HK-2 (cell line): ENCODE results near the gene ZMYND19.
"Not testable (repeated sequence)": the region's sequence is repeated elsewhere in the genome, so short reads cannot be mapped to it uniquely, and the experiment has no call there.

ENCODE experiments used
- DNase-seq: peaks from one replicate; pipeline ENCODE4 v3.0.0-alpha.2; 2018; ENCODE audit not compliant: unreplicated experiment

ZMYND19 gene

DNA sequence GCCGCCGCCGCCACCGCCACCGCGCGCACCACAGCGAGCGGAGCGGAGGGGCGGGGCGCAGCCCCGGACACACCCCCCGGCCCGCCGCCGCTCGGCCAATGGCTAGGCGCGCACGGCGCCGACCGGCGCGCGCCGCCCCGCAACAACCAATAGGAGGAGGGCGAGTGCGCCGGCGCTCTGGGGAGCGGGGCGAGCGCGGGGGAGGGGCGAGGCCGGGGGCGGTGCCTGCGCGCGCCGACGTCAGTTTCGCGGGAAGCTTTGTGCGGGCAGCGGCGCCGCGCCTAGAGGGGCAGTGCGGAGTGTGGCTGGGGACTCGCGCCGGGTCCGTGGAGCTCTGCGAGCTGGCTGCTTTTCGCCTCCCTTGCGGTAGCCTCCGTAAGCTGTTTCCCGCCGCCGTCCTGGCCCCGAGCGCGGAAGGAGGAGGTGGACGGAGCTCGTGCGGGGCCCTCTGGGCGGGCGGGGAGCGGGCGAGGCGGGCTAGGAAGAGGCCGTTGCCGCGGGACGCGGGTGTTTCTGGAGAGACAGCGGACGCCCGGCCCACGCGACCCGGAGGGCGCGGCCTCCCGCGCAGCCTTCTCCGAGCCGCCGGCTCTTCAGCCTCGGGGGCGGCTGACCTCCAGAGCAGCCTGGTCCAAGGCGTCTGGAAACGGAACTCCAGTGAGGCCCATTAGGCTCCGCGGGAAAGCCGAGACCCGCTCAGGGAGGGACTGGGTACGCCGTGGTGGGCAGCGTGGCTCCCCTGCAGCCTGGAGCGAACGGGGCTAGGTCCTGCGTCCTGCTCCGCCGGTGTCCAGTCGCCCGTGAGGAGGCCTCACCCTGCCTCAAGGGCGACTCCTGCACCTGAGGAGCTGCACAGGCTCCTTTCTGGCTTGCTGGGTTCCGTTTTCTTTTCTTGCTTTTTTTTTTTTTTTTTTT lies at the start of gene ZMYND19:
Gene ZMYND19 (minus strand): TSS at position 44 of the 915 bp plus-strand sequence. CDS start 249 bp downstream, outside the sequence.
- peak; percentile 90 for DNase-seq

GRCh38 chr9:137639303-137640051 lies 49.2 kb upstream of the ZMYND19 start:
- no peak for DNase-seq

DNA sequence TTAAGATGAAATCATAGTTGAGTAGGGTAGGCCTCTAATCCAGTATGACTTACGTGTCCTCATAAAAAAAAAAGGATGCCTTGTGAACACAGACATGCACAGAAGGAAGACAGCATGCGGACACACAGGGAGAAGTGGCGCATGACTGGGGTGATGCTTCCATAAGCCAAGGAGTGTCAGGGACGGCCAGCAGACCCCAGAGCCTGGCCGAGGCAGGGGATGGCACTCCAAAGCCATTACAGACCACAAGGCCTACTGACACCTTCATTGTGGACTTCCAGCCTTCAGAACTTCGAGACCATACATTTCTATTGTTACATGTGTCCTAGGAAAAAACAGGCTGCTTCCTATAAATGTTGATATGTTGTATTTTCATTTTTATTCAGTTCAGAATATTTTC lies 48.4 kb upstream of the ZMYND19 start:
- DNase-seq, result no peak

- DNase-seq, result no peak
Measured at GRCh38 chr9:137634016-137634415, 43.7 kb upstream of the ZMYND19 start.

DNA sequence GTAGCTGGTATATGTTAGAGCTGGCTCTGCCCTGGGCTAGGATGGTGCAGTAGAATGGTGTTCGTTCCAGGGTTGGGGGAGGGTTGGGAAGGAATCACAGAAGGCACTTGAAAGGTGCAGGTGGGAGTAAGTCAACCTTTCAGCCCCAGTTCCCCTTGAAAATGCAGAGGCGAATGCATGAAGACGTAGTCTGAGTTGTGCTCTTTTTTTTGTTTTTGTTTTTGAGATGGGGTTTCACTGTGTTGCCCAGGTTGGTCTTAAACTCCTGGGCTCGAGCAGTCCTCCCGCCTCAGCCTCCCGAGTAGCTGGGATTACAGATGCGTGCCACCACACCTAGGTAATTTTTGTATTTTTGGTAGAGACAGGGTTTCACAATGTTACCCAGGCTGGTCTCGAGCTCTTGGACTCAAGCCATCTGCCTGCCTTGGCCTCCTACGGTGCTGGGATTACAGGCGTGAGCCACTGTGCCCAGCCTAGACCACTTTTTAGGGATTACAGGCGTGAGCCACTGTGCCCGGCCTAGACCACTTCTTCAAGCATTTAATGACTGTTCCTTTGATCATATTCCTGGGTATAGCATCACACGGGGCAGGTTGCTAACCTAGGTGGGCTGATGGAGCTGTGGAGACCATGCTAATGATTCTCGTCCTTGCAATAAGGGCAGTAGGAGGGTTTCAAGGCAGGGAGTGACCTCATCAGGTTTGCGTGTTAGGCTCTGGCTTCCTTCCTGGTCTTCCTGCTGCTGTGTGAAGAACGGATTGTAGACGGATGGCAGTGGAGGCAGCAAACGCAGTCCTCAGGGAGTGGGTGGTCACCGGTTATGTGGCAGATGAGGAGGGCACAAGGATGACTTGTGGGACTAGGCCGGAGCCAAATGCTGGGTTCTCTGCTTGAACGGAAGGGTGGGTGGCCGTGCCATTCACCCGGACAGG lies 42.2 kb upstream of the ZMYND19 start:
- no peak for DNase-seq

DNA sequence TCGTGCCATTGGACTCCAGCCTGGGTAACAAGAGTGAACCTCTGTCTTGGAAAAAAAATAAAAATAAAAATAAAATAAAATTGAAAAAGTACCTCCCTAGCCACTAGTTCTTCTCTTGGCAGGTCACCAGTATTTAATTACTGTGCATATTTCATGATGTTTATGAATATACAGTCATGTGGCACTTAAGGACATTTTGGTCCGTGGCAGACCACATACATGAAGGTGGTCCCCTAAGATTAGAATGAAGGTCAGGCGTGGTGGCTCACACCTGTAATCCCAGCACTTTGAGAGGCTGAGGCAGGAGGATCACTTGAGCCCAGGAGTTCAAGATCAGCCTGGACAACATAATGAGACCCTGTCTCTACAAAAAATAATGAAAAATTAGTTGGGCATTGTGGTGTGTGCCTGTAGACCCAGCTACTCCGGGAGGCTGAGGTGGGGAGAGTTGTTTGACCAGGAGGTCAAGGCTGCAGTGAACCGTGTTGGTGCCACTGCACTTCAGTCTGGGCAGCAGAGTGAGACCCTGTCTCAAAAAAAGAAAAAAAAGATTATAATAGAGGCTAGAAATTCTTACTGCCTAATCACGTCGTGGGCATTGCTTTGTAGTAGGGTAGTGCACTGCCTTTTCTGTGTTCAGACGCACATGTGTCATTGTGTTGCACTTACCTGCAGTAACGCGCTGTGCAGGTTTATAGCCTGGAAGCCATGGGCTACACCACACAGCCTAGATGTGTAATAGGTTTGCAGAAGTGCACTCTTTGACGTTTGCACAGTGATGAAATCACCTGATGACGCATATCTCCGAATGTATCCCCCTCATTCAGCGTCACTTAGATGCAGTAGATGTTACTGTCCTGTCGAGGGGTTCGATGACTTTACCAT lies 41.3 kb upstream of the ZMYND19 start:
- DNase-seq, result no peak

DNA sequence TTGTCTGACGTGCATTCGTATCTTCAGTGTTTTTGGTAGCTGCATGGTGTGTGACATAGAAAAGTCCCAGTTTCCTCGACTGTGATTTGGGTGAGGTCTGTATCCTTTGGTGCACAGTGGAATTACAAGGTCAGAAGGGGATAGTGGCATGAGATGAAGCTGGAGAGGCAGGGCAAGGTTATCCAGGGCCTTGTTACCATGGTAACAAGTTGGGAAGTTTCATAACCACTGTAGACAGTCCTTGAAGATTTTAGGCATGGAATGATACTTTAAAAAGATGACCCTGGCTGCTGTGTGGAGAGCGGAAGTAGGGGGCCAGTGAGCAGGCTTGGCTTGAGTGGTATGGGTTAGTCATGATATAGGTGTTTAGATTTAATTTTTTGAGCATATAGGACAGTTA lies 40.4 kb upstream of the ZMYND19 start:
- no peak for DNase-seq

- DNase-seq, result no peak
Measured at GRCh38 chr9:137630126-137630525, 39.8 kb upstream of the ZMYND19 start.

- DNase-seq, result not testable (repeated sequence)
Measured at GRCh38 chr9:137627406-137627805, 37.1 kb upstream of the ZMYND19 start.

GRCh38 chr9:137626464-137626863 lies 36.2 kb upstream of the ZMYND19 start:
- DNase-seq, result no peak

GRCh38 chr9:137622211-137622610 lies 31.9 kb upstream of the ZMYND19 start:
- DNase-seq, result not testable (repeated sequence)

GRCh38 chr9:137621131-137621757 lies 30.9 kb upstream of the ZMYND19 start:
- DNase-seq, result no peak

DNA sequence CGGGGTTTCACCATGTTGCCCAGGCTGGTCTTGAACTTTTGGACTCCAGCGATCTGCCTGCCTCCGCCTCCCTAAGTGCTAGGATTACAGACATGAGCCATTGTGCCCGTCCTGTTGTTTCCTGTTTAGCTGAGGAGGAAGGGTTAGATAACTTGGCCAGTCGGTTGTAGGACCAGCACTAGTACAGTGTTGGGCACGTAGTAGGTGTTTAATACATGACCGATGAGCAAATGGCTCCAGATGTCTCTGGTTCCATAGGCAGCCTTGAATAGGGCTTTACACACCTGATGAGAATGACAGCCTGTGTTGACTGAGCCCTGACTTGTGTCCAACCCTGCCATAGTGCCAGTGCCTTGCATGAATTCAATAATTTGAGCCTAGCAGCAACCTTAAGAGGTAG lies 30.3 kb upstream of the ZMYND19 start:
- no peak for DNase-seq

DNA sequence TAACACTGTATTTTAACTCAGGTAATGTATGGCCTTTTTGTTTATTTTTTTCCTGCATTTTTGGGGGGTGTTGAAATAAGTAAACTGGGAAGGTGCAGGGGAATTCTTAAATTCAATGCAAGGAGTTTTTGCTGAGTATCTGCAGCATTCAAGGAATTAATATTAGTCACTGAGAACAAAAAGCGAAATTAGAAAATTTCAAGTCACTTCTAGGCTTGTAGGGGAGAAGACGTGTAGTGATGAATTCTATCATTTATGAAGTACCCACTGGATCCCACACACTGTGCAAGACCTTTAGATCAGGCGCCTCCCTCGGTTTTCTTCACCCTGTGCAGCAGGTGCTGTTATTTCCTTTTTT lies 29.7 kb upstream of the ZMYND19 start:
- no peak for DNase-seq

- DNase-seq, result peak; percentile 39
Measured at GRCh38 chr9:137619240-137620047, 29.1 kb upstream of the ZMYND19 start.

- DNase-seq, result peak; percentile 87
Measured at GRCh38 chr9:137618105-137619067, 28.1 kb upstream of the ZMYND19 start, which contains the start of gene EHMT1. Gene EHMT1, plus strand, starts transcription at chr9:137619005. Its CDS starts 24 bp downstream, at chr9:137619029.

GRCh38 chr9:137615387-137615871 lies 25.1 kb upstream of the ZMYND19 start:
- DNase-seq, result no peak
